ENCODE results near the gene RNF113B.

The RNF113B gene

DNA sequence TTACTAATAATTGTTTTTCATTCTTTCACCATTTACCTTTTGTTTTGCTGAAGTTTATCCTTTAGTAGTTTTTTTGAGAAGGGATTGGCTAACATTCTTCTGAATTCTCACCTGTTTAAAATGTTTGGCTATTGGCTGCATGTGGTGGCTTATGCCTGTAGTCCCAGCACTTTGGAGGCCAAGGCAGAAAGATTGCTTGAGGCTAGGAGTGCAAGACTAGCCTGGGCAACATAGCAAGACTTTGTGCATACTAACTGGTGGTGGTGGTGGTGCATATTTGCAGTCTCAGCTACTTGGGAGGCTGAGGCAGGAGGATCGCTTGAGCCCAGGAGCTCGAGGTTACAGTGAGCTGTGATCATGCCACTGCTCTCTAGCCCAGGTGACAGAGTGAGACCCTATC is 27.5 kb upstream of the RNF113B start:
- DNase-seq (ENCODE audit: low read depth in 1 of 2, low spot score in 1 of 2): no peak

DNA sequence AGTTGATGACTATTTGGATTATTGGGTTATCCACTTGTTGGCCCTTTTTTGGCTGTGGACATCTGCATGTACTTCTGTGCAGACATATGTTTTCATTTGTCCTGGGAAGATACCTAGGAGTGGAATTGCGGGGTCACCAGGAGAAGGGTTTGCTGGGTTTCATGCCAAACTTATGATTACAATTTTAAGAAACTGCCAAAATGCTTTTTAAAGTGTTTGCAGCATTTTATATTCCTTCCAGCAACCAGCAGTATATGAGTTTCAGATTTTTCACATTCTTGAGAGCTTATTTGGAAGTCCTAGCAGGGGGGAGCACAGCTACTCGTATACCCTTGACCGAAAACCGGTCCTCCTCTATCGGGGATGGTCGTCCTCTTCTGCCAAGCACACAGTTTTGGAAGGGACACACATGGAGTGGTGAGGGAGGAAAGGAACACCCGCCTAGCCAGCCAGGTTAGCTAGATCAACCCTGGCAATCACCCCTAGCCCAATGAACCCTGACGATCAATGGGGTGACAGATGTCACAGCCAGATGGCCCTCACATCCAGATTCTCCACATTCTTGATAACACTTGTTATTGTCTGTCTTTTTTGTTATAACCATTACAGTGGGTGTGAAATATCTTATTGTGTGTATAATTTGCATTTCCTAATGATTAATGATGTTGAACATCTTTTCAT is 26.7 kb upstream of the RNF113B start:
- no peak for DNase-seq (ENCODE audit: low read depth in 1 of 2, low spot score in 1 of 2)

GRCh38 chr13:98201984-98202383 is 24.9 kb upstream of the RNF113B start:
- DNase-seq (ENCODE audit: low read depth in 1 of 2, low spot score in 1 of 2): no peak

GRCh38 chr13:98201189-98201588 is 24.1 kb upstream of the RNF113B start:
- no peak for DNase-seq (ENCODE audit: low read depth in 1 of 2, low spot score in 1 of 2)

GRCh38 chr13:98200211-98200878 is 23.3 kb upstream of the RNF113B start:
- no peak for DNase-seq (ENCODE audit: low read depth in 1 of 2, low spot score in 1 of 2)

- no peak for DNase-seq (ENCODE audit: low read depth in 1 of 2, low spot score in 1 of 2)
Observed at GRCh38 chr13:98199480-98199879, 22.4 kb upstream of the RNF113B start.

DNA sequence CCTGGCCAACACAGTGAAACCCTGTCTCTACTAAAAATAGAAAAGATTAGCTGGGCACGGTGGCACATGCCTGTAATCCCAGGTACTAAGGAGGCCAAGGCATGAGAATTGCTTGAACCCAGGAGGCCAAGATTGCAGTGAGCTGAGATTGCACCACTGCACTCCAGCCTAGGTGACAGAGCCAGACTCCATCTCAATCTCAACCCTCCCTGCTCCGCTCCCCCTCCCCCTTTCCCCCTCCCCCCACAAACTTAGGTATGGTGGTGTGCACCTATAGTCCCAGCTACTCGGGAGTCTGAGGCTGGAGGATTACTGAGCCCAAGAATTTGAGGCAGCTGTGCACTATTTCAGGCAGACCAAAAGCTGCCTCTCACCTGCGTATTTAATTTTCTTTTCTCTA is 21.6 kb upstream of the RNF113B start:
- no peak for DNase-seq (ENCODE audit: low read depth in 1 of 2, low spot score in 1 of 2)

DNA sequence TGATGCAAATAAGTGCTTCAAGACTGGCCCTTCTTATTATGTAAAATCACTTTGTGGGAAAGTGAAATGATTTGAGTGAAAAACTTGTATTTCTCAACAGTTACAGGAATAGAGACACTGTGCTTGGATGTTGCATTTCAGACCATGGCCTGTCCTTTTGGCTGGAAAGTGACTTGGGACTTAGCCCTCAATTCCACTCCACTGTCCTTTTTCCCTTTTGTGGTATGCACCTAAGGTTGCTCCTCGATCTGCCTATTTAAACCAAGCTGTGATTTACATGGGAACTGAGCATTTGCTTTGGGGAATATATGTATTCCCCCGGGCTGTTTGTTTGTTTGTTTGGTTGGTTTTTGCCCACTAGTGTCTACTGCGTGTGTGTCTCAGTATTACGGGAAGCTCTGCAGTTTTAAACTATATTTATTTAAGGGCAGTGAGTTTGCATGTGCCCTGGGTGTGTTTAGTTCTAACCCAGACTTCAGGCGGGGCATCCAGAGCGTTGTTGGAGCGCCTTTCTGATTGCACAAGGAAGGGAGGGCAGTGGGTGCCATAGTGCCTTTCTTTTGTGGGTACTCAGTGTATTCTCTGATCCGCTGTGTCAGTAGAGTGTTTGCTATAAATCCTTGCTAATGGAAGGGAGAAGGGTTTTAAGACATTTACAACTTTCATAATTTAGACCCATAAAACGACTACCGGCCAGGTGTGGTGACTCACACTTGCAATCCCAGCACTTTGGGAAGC is 18.2 kb upstream of the RNF113B start:
- no peak for DNase-seq (ENCODE audit: low read depth in 1 of 2, low spot score in 1 of 2)

- no peak for DNase-seq (ENCODE audit: low read depth in 1 of 2, low spot score in 1 of 2)
Observed at GRCh38 chr13:98192008-98192407, 14.9 kb upstream of the RNF113B start.

GRCh38 chr13:98190889-98191444 is 13.9 kb upstream of the RNF113B start:
- DNase-seq (ENCODE audit: low read depth in 1 of 2, low spot score in 1 of 2): no peak

DNA sequence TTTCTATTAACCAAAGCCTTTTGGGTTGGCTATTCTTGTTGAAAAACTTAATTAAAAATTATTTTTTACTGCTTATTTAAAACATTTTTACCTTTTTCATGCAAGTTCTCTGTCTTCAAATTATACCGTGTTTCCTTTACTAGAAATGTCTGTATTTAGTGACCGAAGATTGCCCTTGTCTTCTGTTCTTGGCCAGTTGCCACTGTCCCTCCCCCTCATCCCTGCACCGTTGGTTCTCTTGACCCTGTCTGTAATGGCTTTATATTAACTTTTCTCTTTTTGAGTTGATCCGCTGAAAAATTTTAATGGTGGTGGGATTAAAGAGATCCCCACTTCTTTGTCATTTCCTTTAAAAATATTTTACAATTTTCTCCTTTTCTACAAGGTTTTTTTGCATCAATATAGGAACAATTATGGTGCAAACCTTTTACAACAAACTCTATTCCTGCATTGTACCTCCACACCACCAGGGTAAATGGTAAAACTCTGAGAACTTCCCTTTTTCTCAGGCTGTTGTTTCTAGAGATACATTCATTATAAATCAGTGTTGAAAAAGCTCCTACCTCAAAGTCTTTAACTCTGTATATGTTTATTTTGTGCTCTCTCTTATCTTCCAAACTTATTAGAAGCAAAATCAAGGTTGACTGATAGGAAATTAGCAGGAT is 12.9 kb upstream of the RNF113B start:
- no peak for DNase-seq (ENCODE audit: low read depth in 1 of 2, low spot score in 1 of 2)

DNA sequence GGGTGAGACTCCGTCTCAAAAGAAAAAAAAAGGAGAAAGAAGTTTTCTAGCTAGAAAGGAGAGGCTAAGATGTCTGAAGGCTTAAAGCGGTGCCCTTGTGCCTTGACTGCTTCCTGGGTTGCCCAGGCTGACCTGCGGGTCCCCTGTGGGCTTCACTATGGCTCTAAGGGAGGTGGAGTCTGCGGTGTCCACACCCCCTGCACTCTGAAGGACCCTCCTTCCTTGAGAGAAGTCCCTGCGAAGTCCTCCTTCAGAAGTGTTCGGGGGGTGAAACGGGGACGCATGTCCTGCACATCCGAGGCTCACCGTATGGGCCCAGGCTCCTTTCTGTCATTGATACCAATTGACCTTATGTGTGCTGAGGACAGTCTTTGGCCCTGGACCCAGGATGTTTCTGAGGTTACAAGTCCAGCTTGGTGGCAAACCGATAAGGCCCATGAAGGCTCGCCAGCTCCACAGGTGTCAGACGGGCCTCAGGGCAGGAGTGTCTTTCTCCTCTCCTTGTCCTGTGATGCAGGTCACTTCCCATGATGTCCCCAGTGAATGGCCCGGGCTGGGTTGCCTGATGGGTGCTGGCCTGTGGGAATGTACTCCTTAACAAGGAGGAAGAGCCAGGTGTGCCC is 11.6 kb upstream of the RNF113B start:
- no peak for DNase-seq (ENCODE audit: low read depth in 1 of 2, low spot score in 1 of 2)

DNA sequence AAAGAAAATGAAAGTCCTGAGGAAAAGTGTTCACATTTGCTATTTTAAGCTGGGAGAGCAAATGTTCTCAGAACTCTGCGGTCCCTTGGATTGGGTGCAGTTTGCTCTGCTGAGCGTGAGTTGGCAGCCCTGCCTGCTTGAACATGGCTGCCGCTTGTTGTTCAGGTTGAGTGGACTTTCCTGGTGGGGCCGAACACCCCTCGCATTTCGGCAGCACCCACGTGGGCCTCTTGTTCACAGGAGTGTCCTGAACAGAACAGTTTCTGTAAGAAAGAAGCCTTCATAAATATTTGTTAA is 10.8 kb upstream of the RNF113B start:
- DNase-seq (ENCODE audit: low read depth in 1 of 2, low spot score in 1 of 2): no peak

DNA sequence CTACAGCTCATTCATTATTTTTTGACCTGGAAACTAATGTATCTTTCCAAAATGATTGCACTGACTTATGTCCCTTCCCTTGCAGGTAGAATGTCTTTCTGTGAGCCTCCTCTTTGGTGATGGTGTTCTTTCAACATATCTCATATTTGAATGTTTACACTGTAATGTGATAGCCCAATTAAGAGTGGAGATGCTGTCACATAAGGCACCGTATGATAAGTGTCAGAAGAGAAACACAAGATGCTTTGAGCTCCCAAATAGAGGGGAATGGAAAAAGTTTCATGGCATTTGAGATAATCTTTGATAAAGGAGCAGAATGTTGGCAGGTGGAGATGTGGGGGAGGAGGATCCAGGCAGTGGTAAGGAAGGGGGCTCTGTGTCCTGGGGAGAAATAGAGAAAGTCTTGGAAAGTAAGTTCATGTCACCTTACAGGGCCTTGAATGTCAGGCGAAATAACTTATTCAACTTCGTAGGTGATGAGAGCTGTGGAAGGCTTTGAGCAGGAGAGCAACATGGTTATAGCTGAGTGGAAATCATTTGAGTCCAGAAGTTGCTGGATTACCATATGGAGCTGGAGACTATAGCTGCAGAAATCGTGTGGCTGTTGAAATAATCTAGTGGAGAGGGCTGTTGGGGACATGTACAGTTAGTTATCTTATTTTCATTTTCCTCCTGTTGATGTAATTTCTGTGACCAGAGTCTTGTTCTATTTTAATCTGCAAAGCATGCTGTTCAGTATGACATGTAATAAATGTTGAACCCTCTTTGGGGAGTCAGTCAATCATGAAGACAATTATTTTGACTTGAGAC is 10.3 kb upstream of the RNF113B start:
- no peak for DNase-seq (ENCODE audit: low read depth in 1 of 2, low spot score in 1 of 2)

DNA sequence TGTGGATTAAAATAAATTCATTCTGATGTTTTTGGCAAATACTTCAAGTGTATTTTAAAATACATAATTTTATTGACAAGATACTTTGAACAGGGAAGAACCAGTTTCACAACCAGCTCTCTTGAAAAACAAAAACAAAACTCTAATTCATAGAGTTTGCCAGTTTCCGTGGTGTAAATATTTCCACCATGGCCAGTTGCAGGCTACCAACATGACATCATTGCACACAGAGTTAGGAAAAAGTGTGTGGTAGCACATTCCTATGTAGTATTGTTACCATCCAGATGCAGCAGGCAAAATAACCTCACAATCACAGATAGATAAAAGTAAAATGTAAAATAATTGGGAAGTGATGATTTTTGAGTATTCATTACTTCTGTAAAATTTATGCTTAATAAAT is 7.7 kb upstream of the RNF113B start:
- no peak for DNase-seq (ENCODE audit: low read depth in 1 of 2, low spot score in 1 of 2)

DNA sequence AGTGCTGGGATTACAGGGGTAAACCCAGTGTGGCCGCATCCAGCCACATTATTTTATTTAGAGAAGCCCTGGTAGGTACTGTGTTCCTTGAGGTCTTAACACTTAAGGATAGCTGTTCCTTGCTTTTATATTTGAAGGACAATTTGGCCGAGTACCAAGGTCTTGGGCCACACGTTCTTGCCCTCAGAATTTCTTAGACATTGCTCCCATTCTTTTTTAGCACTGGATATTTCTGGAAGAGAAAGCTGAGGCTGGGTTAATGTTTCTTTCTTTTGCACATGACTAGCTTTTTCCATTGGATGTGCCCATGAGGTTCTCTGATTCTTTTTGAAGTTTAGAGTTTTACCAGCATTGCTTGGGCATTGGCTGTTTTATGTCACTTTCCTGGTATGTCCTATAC is 5.5 kb upstream of the RNF113B start:
- no peak for DNase-seq (ENCODE audit: low read depth in 1 of 2, low spot score in 1 of 2)

DNA sequence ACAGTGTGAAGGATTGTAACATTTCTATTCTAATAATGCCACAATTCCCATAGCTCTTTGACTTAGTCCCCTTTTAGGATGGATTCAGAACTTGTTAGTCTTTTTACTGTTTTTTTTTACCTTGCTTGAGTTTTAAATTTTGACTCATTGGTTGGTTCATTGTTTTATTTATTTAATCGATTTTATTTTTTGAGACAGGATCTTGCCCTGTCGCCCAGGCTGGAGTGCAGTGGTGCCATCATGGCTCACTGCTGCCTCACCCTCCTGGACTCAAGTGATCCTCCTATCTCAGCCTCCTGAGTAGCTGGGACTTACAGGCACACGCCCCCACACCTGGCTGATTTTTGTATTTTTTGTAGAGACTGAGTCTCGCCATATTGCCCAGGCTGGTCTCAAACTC is 5.1 kb upstream of the RNF113B start:
- no peak for DNase-seq (ENCODE audit: low read depth in 1 of 2, low spot score in 1 of 2)

GRCh38 chr13:98181111-98181815 is 4.2 kb upstream of the RNF113B start:
- DNase-seq (ENCODE audit: low read depth in 1 of 2, low spot score in 1 of 2): no peak

DNA sequence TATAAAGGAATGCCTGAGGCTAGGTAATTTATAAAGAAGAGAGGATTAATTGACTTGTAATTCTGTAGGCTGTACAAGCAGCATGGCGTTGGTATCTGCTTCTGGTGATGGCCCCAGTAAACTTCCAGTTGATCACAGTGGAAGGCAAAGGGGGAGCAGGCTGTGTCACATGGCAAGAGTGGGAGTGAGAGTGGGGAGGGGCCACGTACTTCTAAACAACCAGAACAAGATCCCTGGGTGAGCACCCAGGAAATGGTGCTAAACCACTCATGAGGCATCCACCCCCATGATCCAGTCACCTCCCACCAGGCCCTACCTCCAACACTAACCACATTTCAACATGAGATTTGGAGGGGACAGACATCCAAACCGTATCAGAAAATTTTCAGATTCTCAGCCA is 3.0 kb upstream of the RNF113B start:
- DNase-seq (ENCODE audit: low read depth in 1 of 2, low spot score in 1 of 2): no peak

GRCh38 chr13:98175823-98176222 is 1.2 kb downstream of the RNF113B start:
- DNase-seq (ENCODE audit: low read depth in 1 of 2, low spot score in 1 of 2): no peak
